Neural cell (in vitro differentiated cells): Measurements from ENCODE around the gene KCTD14.

ENCODE experiments used
- EZH2 ChIP-seq: fragments of 200-600, 300-800 bp; shearing (Covaris generic), sonication (generic); IDR thresholded peaks from 2 replicates; pipeline ENCODE4 v1.6.1; 2014; ENCODE audit warnings: antibody characterized with exemption, low read length, borderline replicate concordance, mild to moderate bottlenecking; ENCODE audit not compliant: insufficient read depth, poor library complexity, severe bottlenecking
- POLR2AphosphoS5 ChIP-seq: IDR thresholded peaks from 2 replicates; pipeline ENCODE4 v1.6.1; 2012
- TAF1 ChIP-seq: IDR thresholded peaks from 2 replicates; pipeline ENCODE4 v1.6.1; 2012; ENCODE audit warnings: low read depth
- TF ChIP-seq, protein P1 (sequence below): fragments of 450-650 bp; IDR thresholded peaks from 2 replicates; pipeline ENCODE4 v1.5.1; 2014; ENCODE audit warnings: antibody characterized with exemption, mild to moderate bottlenecking, moderate library complexity; ENCODE audit not compliant: poor library complexity, severe bottlenecking

DNA sequence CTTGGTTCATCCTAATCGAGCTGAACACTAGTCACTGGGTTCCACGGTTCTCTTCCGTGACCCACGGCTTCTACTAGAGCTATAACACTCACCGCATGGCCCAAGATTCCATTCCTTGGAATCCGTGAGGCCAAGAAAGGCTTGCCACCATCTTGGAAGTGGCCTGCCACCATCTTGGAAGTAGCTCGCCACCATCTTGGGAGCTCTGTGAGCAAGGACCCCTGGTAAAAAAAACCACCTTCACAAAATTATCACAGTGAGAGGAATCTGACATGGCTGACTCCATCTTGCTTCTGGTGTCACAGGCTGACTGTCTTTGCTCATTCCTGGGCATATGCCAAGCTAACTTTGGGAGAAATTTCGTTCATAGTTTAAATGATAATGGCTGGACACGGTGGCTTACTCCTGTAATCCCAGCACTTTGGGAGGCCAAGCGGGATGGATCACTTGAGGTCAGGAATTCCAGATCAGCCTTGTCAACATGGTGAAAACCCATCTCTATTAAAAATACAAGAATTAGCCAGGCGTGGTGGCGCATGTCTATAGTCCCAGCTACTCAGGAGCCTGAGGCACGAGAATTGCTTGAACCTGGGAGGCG lies 18.9 kb upstream of the KCTD14 start:
- TF ChIP-seq EZH2 (no peak), POLR2AphosphoS5 (no peak), TAF1 (no peak)
- TF ChIP-seq, protein P1, sequence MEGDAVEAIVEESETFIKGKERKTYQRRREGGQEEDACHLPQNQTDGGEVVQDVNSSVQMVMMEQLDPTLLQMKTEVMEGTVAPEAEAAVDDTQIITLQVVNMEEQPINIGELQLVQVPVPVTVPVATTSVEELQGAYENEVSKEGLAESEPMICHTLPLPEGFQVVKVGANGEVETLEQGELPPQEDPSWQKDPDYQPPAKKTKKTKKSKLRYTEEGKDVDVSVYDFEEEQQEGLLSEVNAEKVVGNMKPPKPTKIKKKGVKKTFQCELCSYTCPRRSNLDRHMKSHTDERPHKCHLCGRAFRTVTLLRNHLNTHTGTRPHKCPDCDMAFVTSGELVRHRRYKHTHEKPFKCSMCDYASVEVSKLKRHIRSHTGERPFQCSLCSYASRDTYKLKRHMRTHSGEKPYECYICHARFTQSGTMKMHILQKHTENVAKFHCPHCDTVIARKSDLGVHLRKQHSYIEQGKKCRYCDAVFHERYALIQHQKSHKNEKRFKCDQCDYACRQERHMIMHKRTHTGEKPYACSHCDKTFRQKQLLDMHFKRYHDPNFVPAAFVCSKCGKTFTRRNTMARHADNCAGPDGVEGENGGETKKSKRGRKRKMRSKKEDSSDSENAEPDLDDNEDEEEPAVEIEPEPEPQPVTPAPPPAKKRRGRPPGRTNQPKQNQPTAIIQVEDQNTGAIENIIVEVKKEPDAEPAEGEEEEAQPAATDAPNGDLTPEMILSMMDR: no peak
